PC-3 (cell line): Measurements from ENCODE around the gene LCE1B. TPM values are rescaled to one million over a fixed set of nuclear protein-coding genes. Genes with fewer than 3 reads are reported as not detected.

ENCODE experiments used
- ATAC-seq: fragments of 200-7000 bp; cut with Tn5 transposase; 2 replicates; pipeline ENCODE4 v1.9.1; 2020; ENCODE audit warnings: mild to moderate bottlenecking, moderate library complexity
- BruUV-seq: library from RNA; stranded (reverse); fragments of 400-500 nt; replicated peaks from 2 replicates; lab custom pipeline; 2021; lab: Mats Ljungman, UMichigan
- CTCF ChIA-PET: fragments of 300-600 bp; sonication (Branson Sonifier 250); formaldehyde crosslinking; loops from one replicate; lab custom pipeline; 2022; ENCODE audit warnings: antibody characterized with exemption; lab: Charles Lee
- POLR2A ChIA-PET: fragments of 300-600 bp; sonication (Branson Sonifier 250); formaldehyde crosslinking; loops from one replicate; lab custom pipeline; 2022; ENCODE audit warnings: antibody characterized with exemption; ENCODE audit not compliant: unreplicated experiment; lab: Charles Lee
- DNase-seq: peaks from one replicate; pipeline ENCODE4 v3.0.0-alpha.2; 2015
- H2AFZ ChIP-seq: fragments of 300-600 bp; sonication (generic); 2 replicates; pipeline ENCODE4 v1.6.0; 2016; ENCODE audit warnings: antibody characterized with exemption, low read length
- H3F3A ChIP-seq: fragments of 300-600 bp; sonication (generic); one replicate; pipeline ENCODE4 v1.6.0; 2017; ENCODE audit warnings: antibody characterized with exemption, low read length, control low read depth, mild to moderate bottlenecking; ENCODE audit not compliant: unreplicated experiment
- H3K27ac ChIP-seq: fragments of 300-600 bp; sonication (generic); 2 replicates; pipeline ENCODE4 v1.5.1; 2016; ENCODE audit warnings: mild to moderate bottlenecking, low read length
- H3K27me3 ChIP-seq: fragments of 300-600 bp; sonication (generic); 2 replicates; pipeline ENCODE4 v1.6.1; 2016; ENCODE audit warnings: low read length, mixed read lengths
- H3K36me3 ChIP-seq: fragments of 300-600 bp; sonication (generic); 2 replicates; pipeline ENCODE4 v1.6.1; 2016; ENCODE audit warnings: low read depth, mixed run types, low read length, mixed read lengths
- H3K4me1 ChIP-seq: fragments of 300-600 bp; sonication (generic); 2 replicates; pipeline ENCODE4 v1.5.1; 2016; ENCODE audit warnings: low read length; ENCODE audit not compliant: insufficient read depth
- H3K4me2 ChIP-seq: fragments of 300-600 bp; sonication (generic); 2 replicates; pipeline ENCODE4 v1.6.0; 2016; ENCODE audit warnings: low read length
- H3K4me3 ChIP-seq: fragments of 300-600 bp; sonication (generic); 2 replicates; pipeline ENCODE4 v1.5.1; 2016; ENCODE audit warnings: mild to moderate bottlenecking, low read length, mixed read lengths
- H3K79me2 ChIP-seq: fragments of 300-600 bp; sonication (generic); 2 replicates; pipeline ENCODE4 v1.6.1; 2017; ENCODE audit warnings: low read length, mixed read lengths
- H3K9ac ChIP-seq: fragments of 300-600 bp; sonication (generic); 2 replicates; pipeline ENCODE4 v1.6.0; 2016; ENCODE audit warnings: mild to moderate bottlenecking, low read length
- H3K9me2 ChIP-seq: fragments of 300-600 bp; sonication (generic); replicated peaks from 2 replicates; pipeline ENCODE4 v1.6.1; 2016; ENCODE audit warnings: mixed run types, low read length, mixed read lengths
- H3K9me3 ChIP-seq: fragments of 300-600 bp; sonication (generic); 2 replicates; pipeline ENCODE4 v1.6.1; 2016; ENCODE audit warnings: low read length, mixed read lengths
- H4K20me1 ChIP-seq: fragments of 300-600 bp; sonication (generic); 2 replicates; pipeline ENCODE4 v1.6.1; 2016; ENCODE audit warnings: low read length, mixed read lengths
- CTCF ChIP-seq: fragments of 300-600 bp; sonication (generic); conservative IDR thresholded peaks from 2 replicates; pipeline ENCODE4 v1.5.1; 2017; ENCODE audit warnings: antibody characterized with exemption, low read depth, mild to moderate bottlenecking, low read length
- EZH2 ChIP-seq: fragments of 300-600 bp; sonication (generic); IDR thresholded peaks from one replicate; pipeline ENCODE4 v1.6.1; 2017; ENCODE audit warnings: antibody characterized with exemption, mild to moderate bottlenecking, low read length; ENCODE audit not compliant: unreplicated experiment
- EZH2phosphoT487 ChIP-seq: fragments of 300-600 bp; sonication (generic); IDR thresholded peaks from 2 replicates; pipeline ENCODE4 v1.6.1; 2018; ENCODE audit warnings: mild to moderate bottlenecking, antibody characterized with exemption, low read length, borderline replicate concordance
- intact Hi-C: fragments of 100-400 bp; cut with micrococcal nuclease; formaldehyde crosslinking; loops from 2 replicates; pipeline ENCODE4 v1.9.0; 2023
- total RNA-seq: library from RNA; depleted of rRNA; stranded (reverse); fragments of >200 nt; gene quantifications from 2 replicates; pipeline ENCODE4 v1.2.3, GENCODE V29; 2014

LCE1B gene
- total RNA-seq, 1 experiment from 2014 or later, result not detected

- no peaks in the 10 kb centered on the region for H3K9me3 ChIP-seq
- DNase-seq (no peak), ATAC-seq (no peak)
- no TSS peak for BruUV-seq
- no peaks in the 10 kb centered on the region for H3K9me2 ChIP-seq
- H3K4me3 ChIP-seq, result no peak within 1 kb of the TSS
- intact Hi-C loops, result loop anchor here (1.0 kb wide), 1 partner anchor 12 kb away; no protein-coding TSS in a partner anchor
- H2AFZ ChIP-seq, result no peak within 1 kb of the TSS
- ChIA-PET POLR2A (no interaction called here), CTCF (no interaction called here)
- no peak within 1 kb of the TSS for H3K27ac ChIP-seq
- no peaks in the 10 kb centered on the region for H3K36me3 ChIP-seq
- TF ChIP-seq EZH2phosphoT487, result no peak
- TF ChIP-seq CTCF, result no peak
- TF ChIP-seq EZH2, result no peak
- 0 out of 2 replicates have a peak, but pooled peaks cover 4% of the 10 kb centered on the region for H3K4me1 ChIP-seq
- H3K9ac ChIP-seq, result no peak within 1 kb of the TSS
- H4K20me1 ChIP-seq, result no peaks in the 10 kb centered on the region
- H3K27me3 ChIP-seq, result 0 out of 2 replicates have a peak, but pooled peaks cover 8% of the 10 kb centered on the region
- H3K79me2 ChIP-seq, result no peaks in the 10 kb centered on the region
- H3K4me2 ChIP-seq, result no peak within 1 kb of the TSS
- H3F3A ChIP-seq, result no peaks in the 10 kb centered on the region
These were observed 25.7 kb upstream of the LCE1B start, which contains the start of gene LCE1E for GRCh38 chr1:152786077-152786476. Gene LCE1E (plus strand): TSS chr1:152786257. CDS start chr1:152787300, 1,043 bp downstream.

- Histone ChIP-seq H3K27ac (no peak overlapping the region), H3K4me3 (no peak overlapping the region), H4K20me1 (no peaks in the 10 kb centered on the region), H3K4me1 (no peaks in the 10 kb centered on the region), H3F3A (no peaks in the 10 kb centered on the region), H2AFZ (no peak overlapping the region), H3K9me2 (no peaks in the 10 kb centered on the region), H3K27me3 (peaks cover 5% of the 10 kb centered on the region; the same call in 1 of the 2 replicates), H3K9ac (no peak overlapping the region), H3K4me2 (no peak overlapping the region), H3K36me3 (no peaks in the 10 kb centered on the region), H3K79me2 (no peaks in the 10 kb centered on the region), H3K9me3 (no peaks in the 10 kb centered on the region)
- ATAC-seq (no peak), DNase-seq (no peak)
- intact Hi-C loops, result no loop called here
- no peak for TF ChIP-seq CTCF
- CTCF ChIA-PET, result no interaction called here
- no TSS peak for BruUV-seq
- POLR2A ChIA-PET, result no interaction called here
These were observed 16.1 kb upstream of the LCE1B start for GRCh38 chr1:152795686-152796085.

DNA sequence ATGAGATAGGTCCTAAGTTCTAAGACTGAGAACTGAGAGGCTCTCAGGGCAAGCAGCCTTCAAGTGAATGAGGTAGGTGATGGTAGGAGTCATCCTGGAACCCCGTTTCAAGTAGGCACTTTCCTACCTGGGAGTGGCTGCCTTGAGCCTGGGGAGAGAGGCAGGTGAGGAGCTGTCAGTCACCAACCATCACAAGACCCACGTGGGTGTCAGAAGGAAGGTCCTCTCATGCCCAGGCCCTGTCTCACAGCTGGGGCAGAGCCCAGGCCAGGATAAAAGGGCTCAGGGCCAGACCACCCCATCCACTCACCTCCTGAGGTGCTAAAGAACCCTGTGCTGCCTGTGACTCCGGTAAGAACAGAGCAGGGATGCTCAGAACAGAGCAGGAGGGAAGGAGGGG lies 15.3 kb upstream of the LCE1B start, which contains the start of gene LCE1D:
TSS of gene LCE1D (plus strand) at position 301 of the 400 bp plus-strand sequence. CDS start 1,074 bp downstream, outside the sequence.
- H3F3A ChIP-seq, result no peaks in the 10 kb centered on the region
- H3K27ac ChIP-seq, result no peak within 1 kb of the TSS
- intact Hi-C loops, result no loop called here
- no peaks in the 10 kb centered on the region for H3K79me2 ChIP-seq
- no peak for DNase-seq
- TF ChIP-seq EZH2phosphoT487 (no peak), EZH2 (no peak), CTCF (no peak)
- no peak within 1 kb of the TSS for H3K4me2 ChIP-seq
- no peaks in the 10 kb centered on the region for H4K20me1 ChIP-seq
- no peaks in the 10 kb centered on the region for H3K9me3 ChIP-seq
- ChIA-PET CTCF (no interaction called here), POLR2A (no interaction called here)
- no peak within 1 kb of the TSS for H2AFZ ChIP-seq
- H3K9me2 ChIP-seq, result no peaks in the 10 kb centered on the region
- H3K36me3 ChIP-seq, result no peaks in the 10 kb centered on the region
- H3K4me1 ChIP-seq, result no peaks in the 10 kb centered on the region
- no peak within 1 kb of the TSS for H3K4me3 ChIP-seq
- H3K27me3 ChIP-seq, result peaks cover 5% of the 10 kb centered on the region; the same call in 1 of the 2 replicates
- no peak for ATAC-seq
- H3K9ac ChIP-seq, result no peak within 1 kb of the TSS
- BruUV-seq, result no TSS peak
